ENCODE data around the gene SLC22A31.

The SLC22A31 gene

DNA sequence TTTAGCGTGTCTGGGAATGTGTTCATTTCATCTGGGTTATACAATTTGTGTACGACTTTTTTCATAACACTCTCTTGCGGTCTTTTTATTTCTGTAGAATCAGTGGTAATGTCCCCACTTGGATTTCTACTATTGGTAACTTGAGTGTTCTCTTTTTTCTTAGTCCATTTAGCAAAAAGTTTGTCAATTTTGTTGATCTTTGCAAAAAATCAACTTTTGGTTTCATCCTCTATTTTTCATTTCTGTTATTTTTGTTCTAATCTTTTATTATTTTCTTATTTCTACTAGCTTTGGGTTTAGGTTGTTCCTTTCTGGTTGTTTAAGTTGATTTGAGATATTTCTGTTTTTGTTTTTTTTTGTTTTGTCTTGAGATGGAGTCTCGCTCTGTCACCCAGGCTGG lies 7.7 kb upstream of the SLC22A31 start:
- peaks cover 2% of the 10 kb centered on the region for H3K27me3 ChIP-seq (ENCODE audit: insufficient read depth, low read length)

DNA sequence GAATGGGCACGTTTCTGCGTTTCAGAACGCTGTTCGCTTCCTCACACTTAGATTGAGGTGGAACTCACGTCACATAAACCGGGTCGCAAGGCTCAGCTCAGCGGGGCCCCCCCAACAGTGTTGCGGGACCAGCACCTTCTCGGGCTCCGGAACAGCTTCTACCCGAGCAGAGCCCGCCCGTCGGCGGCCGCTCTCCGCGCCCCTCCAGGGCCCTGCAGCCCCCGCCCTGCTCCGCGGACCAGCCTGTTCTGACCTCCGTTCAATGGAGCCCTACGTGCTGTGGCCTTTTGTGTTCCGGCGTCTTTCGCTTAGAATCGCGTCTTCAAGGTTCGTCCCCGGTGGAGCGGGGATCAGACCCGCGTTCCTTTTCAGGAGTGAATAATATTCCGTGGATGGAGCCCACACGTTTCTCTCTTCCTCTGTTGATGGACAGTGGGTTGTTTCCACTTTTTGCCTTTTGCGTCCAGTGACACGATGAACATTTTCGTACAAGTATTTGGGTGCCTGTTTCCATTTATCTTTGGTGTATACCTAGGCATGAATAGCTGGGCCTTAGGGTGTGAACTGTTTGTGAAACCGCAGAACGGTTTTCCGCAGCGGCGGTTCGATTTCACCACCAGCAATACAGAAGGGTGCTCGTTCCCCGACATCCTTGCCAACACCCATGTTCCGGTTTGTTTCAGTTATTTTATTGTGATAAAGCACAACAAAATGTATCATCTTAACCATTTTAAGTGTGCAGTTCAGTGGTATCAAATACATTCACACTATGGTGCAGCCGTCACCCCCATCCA lies 2.3 kb upstream of the SLC22A31 start:
- Histone ChIP-seq H2BK120ac (ENCODE audit: insufficient read depth, low read length, poor library complexity) (no peak overlapping the region), H4K8ac (ENCODE audit: low read depth, low read length) (no peak overlapping the region), H3K9me3 (ENCODE audit: insufficient read depth, low read depth, low read length) (peaks cover 7% of the 10 kb centered on the region), H3K79me1 (ENCODE audit: low read length) (no peaks in the 10 kb centered on the region), H3K27me3 (ENCODE audit: insufficient read depth, low read length) (peaks cover 26% of the 10 kb centered on the region), H2AFZ (ENCODE audit: insufficient read depth, low read length, poor library complexity) (no peak overlapping the region), H2BK5ac (ENCODE audit: low read depth, low read length, poor library complexity) (no peak overlapping the region), H2BK12ac (ENCODE audit: low read length) (no peak overlapping the region), H3K23ac (ENCODE audit: low read length) (no peak overlapping the region), H3K4me1 (ENCODE audit: control insufficient read depth in 1 of 2, insufficient read depth in 2 of 2, low read length in 2 of 2) (peaks cover 8 to 9% of the 10 kb centered on the region in 2 experiments), H3K79me2 (ENCODE audit: control insufficient read depth, insufficient read depth, low read length, poor library complexity) (no peaks in the 10 kb centered on the region), H3K4ac (ENCODE audit: low read depth, low read length) (no peak overlapping the region), H3K14ac (ENCODE audit: low read length) (no peak overlapping the region), H4K91ac (ENCODE audit: low read depth, low read length) (no peak overlapping the region), H4K12ac (ENCODE audit: low read depth, low read length) (no peak overlapping the region), H3K9ac (ENCODE audit: low read length) (no peak overlapping the region), H3K4me3 (ENCODE audit: low read depth, low read length) (no peak overlapping the region), H3K4me2 (ENCODE audit: low read length) (no peak overlapping the region), H3K36me3 (ENCODE audit: control insufficient read depth in 1 of 2, insufficient read depth in 2 of 2, low read length in 2 of 2) (no peaks in the 10 kb centered on the region), H2AK5ac (ENCODE audit: low read length) (no peak overlapping the region), H3K27ac (ENCODE audit: low read depth, low read length) (no peak overlapping the region), H3K18ac (ENCODE audit: low read length) (no peak overlapping the region)
- DNase-seq, result no peak
- WGBS (ENCODE audit: extremely low coverage, insufficient coverage, insufficient read length), result no CpG with 5 or more reads among the region's 49 CpGs

More for the DNA sequence above, 7.7 kb upstream of the SLC22A31 start:
- Histone ChIP-seq H3K4me3 (ENCODE audit: low read depth, low read length) (no peak overlapping the region), H2AFZ (ENCODE audit: insufficient read depth, low read length, poor library complexity) (no peak overlapping the region), H4K8ac (ENCODE audit: low read depth, low read length) (no peak overlapping the region), H3K27ac (ENCODE audit: low read depth, low read length) (no peak overlapping the region), H4K91ac (ENCODE audit: low read depth, low read length) (no peak overlapping the region), H3K4me1 (ENCODE audit: control insufficient read depth in 1 of 2, insufficient read depth in 2 of 2, low read length in 2 of 2) (no peaks in the 10 kb centered on the region), H3K9ac (ENCODE audit: low read length) (no peak overlapping the region), H3K79me1 (ENCODE audit: low read length) (no peaks in the 10 kb centered on the region), H2BK120ac (ENCODE audit: insufficient read depth, low read length, poor library complexity) (no peak overlapping the region), H2BK5ac (ENCODE audit: low read depth, low read length, poor library complexity) (no peak overlapping the region), H3K18ac (ENCODE audit: low read length) (no peak overlapping the region), H3K4ac (ENCODE audit: low read depth, low read length) (no peak overlapping the region), H3K23ac (ENCODE audit: low read length) (no peak overlapping the region), H3K79me2 (ENCODE audit: control insufficient read depth, insufficient read depth, low read length, poor library complexity) (no peaks in the 10 kb centered on the region), H3K4me2 (ENCODE audit: low read length) (no peak overlapping the region), H4K12ac (ENCODE audit: low read depth, low read length) (no peak overlapping the region), H3K14ac (ENCODE audit: low read length) (no peak overlapping the region), H2BK12ac (ENCODE audit: low read length) (no peak overlapping the region), H3K36me3 (ENCODE audit: control insufficient read depth in 1 of 2, insufficient read depth in 2 of 2, low read length in 2 of 2) (no peaks in the 10 kb centered on the region), H2AK5ac (ENCODE audit: low read length) (no peak overlapping the region), H3K9me3 (ENCODE audit: insufficient read depth, low read depth, low read length) (no peaks in the 10 kb centered on the region)
- WGBS (ENCODE audit: extremely low coverage, insufficient coverage, insufficient read length), result no CpG with 5 or more reads among the region's 4 CpGs
- no peak for DNase-seq

DNA sequence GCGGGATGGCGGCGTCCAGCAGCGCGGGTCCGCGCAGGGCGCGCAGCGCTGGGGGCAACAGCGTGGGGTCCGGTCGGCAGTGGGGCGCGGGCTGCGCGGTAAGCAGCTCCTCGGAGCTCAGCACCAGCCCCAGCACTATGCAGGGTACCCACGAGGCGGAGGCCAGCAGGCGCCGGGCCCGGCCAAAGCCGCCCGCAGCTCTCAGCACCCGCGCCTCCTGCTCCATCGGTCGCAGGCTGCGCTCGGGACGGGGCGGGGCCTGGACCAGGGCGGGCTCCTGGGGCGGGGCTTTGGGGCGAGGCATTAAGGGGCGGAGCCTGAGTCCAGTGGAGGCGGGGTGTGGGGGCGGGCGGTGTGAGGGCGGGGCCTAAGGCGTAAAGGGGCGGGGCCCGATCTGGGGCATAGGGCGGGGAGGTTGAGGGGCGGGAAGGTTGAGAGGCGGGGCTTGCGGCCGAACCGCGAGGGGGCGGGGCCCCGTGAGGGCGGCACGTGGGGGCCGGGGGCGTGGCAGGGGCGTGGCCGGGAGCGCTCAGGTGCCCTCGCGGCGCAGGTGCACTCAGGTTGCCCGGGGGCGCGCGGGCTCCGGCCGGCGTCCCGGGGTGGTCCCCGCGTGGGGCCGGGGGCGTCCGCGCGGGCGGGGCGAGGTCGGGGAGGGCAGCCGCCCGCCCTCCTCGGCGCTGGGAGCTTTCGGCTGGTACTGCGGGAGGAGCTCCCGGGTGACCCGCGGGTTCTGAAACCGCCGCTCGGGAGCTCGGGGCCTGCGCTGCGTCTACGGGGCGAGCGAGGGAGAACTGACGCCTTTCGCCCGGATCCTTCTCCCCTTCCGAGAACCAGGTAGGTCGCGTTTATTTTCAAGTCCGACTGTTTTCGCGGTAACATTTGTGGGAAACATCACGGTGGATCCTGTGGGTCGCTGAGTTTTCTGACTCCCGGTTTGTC lies 1.4 kb upstream of the SLC22A31 start:
- Histone ChIP-seq H2BK5ac (ENCODE audit: low read depth, low read length, poor library complexity) (no peak overlapping the region), H2AFZ (ENCODE audit: insufficient read depth, low read length, poor library complexity) (no peak overlapping the region), H3K4ac (ENCODE audit: low read depth, low read length) (no peak overlapping the region), H3K18ac (ENCODE audit: low read length) (no peak overlapping the region), H3K4me1 (ENCODE audit: control insufficient read depth in 1 of 2, insufficient read depth in 2 of 2, low read length in 2 of 2) (peaks cover 8 to 9% of the 10 kb centered on the region in 2 experiments), H3K9ac (ENCODE audit: low read length) (no peak overlapping the region), H3K4me3 (ENCODE audit: low read depth, low read length) (peak overlapping the region; percentile 2), H3K79me1 (ENCODE audit: low read length) (no peaks in the 10 kb centered on the region), H2BK12ac (ENCODE audit: low read length) (no peak overlapping the region), H3K79me2 (ENCODE audit: control insufficient read depth, insufficient read depth, low read length, poor library complexity) (no peaks in the 10 kb centered on the region), H2AK5ac (ENCODE audit: low read length) (no peak overlapping the region), H3K4me2 (ENCODE audit: low read length) (peak overlapping the region; percentile 72), H2BK120ac (ENCODE audit: insufficient read depth, low read length, poor library complexity) (no peak overlapping the region), H3K9me3 (ENCODE audit: insufficient read depth, low read depth, low read length) (peaks cover 7% of the 10 kb centered on the region), H3K23ac (ENCODE audit: low read length) (no peak overlapping the region), H3K27me3 (ENCODE audit: insufficient read depth, low read length) (peaks cover 26% of the 10 kb centered on the region), H4K8ac (ENCODE audit: low read depth, low read length) (no peak overlapping the region), H4K91ac (ENCODE audit: low read depth, low read length) (no peak overlapping the region), H4K12ac (ENCODE audit: low read depth, low read length) (no peak overlapping the region), H3K36me3 (ENCODE audit: control insufficient read depth in 1 of 2, insufficient read depth in 2 of 2, low read length in 2 of 2) (no peaks in the 10 kb centered on the region), H3K14ac (ENCODE audit: low read length) (no peak overlapping the region), H3K27ac (ENCODE audit: low read depth, low read length) (no peak overlapping the region)
- no CpG with 5 or more reads among the region's 111 CpGs for WGBS (ENCODE audit: extremely low coverage, insufficient coverage, insufficient read length)
- peak; percentile 64 to 81 for DNase-seq

GRCh38 chr16:89200850-89201411 lies 594 bp upstream of the SLC22A31 start:
- WGBS (ENCODE audit: extremely low coverage, insufficient coverage, insufficient read length), result no CpG with 5 or more reads among the region's 58 CpGs
- Histone ChIP-seq H3K4ac (ENCODE audit: low read depth, low read length) (no peak overlapping the region), H3K9ac (ENCODE audit: low read length) (no peak overlapping the region)

More at GRCh38 chr16:89200850-89201411, 594 bp upstream of the SLC22A31 start:
- Histone ChIP-seq H3K79me1 (ENCODE audit: low read length) (no peaks in the 10 kb centered on the region), H3K4me1 (ENCODE audit: control insufficient read depth in 1 of 2, insufficient read depth in 2 of 2, low read length in 2 of 2) (peaks cover 8 to 9% of the 10 kb centered on the region in 2 experiments), H3K9me3 (ENCODE audit: insufficient read depth, low read depth, low read length) (peaks cover 7% of the 10 kb centered on the region), H2BK5ac (ENCODE audit: low read depth, low read length, poor library complexity) (no peak overlapping the region), H3K18ac (ENCODE audit: low read length) (no peak overlapping the region), H2AK5ac (ENCODE audit: low read length) (no peak overlapping the region), H2BK12ac (ENCODE audit: low read length) (no peak overlapping the region), H4K91ac (ENCODE audit: low read depth, low read length) (no peak overlapping the region), H4K8ac (ENCODE audit: low read depth, low read length) (no peak overlapping the region), H3K4me2 (ENCODE audit: low read length) (peak overlapping the region; percentile 72), H3K27ac (ENCODE audit: low read depth, low read length) (no peak overlapping the region), H2AFZ (ENCODE audit: insufficient read depth, low read length, poor library complexity) (no peak overlapping the region), H3K14ac (ENCODE audit: low read length) (no peak overlapping the region), H4K12ac (ENCODE audit: low read depth, low read length) (no peak overlapping the region), H2BK120ac (ENCODE audit: insufficient read depth, low read length, poor library complexity) (no peak overlapping the region), H3K4me3 (ENCODE audit: low read depth, low read length) (peak overlapping the region; percentile 2), H3K27me3 (ENCODE audit: insufficient read depth, low read length) (peaks cover 26% of the 10 kb centered on the region), H3K36me3 (ENCODE audit: control insufficient read depth in 1 of 2, insufficient read depth in 2 of 2, low read length in 2 of 2) (no peaks in the 10 kb centered on the region), H3K79me2 (ENCODE audit: control insufficient read depth, insufficient read depth, low read length, poor library complexity) (no peaks in the 10 kb centered on the region), H3K23ac (ENCODE audit: low read length) (no peak overlapping the region)
- no peak for DNase-seq

Data from trophoblast cell (in vitro differentiated cells and primary cell).